ENCODE data around the gene ZFHX3. TPM values are rescaled to one million over a fixed set of nuclear protein-coding genes. Genes with fewer than 3 reads are reported as not detected.

ZFHX3 gene
- total RNA-seq, 4 donors from 2014 or later: 9.1 to 34.0 (median 12.0) TPM

DNA sequence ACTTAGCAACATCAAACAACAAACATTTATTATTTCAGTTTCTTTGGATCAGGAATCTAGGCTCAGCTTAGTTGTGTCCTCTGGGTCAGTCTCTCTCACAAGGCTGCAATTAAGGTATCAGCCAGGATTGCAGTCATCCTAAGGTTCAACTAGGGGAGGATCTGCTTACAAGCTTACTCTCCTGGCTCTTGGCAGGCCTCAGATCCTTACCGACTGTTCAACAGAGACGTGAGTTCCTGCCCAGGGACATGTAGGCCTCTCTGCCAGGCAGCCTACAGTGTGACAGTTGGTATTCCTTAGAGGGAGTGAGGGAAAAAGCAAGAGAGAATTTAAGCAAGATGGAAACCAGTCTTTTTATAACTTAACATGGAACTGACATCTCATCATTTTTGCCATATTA is 294.0 kb downstream of the ZFHX3 start:
- H3K27me3 ChIP-seq: no peaks in the 10 kb centered on the region
- no peak for TF ChIP-seq POLR2A (IDR thresholded peaks at IDR 0.05)
- TF ChIP-seq, protein P1, sequence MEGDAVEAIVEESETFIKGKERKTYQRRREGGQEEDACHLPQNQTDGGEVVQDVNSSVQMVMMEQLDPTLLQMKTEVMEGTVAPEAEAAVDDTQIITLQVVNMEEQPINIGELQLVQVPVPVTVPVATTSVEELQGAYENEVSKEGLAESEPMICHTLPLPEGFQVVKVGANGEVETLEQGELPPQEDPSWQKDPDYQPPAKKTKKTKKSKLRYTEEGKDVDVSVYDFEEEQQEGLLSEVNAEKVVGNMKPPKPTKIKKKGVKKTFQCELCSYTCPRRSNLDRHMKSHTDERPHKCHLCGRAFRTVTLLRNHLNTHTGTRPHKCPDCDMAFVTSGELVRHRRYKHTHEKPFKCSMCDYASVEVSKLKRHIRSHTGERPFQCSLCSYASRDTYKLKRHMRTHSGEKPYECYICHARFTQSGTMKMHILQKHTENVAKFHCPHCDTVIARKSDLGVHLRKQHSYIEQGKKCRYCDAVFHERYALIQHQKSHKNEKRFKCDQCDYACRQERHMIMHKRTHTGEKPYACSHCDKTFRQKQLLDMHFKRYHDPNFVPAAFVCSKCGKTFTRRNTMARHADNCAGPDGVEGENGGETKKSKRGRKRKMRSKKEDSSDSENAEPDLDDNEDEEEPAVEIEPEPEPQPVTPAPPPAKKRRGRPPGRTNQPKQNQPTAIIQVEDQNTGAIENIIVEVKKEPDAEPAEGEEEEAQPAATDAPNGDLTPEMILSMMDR (IDR thresholded peaks at IDR 0.05): no peak
- H3K4me1 ChIP-seq: no peaks in the 10 kb centered on the region
- no peak for DNase-seq
- peaks cover 0 to 3% of the 10 kb centered on the region in 2 donors for H3K9me3 ChIP-seq
- no peak overlapping the region for H3K4me3 ChIP-seq
- no peaks in the 10 kb centered on the region for H3K36me3 ChIP-seq
- no peak overlapping the region for H3K27ac ChIP-seq
- intact Hi-C loops (cut with DNase I; ENCODE audit: low total_unique reads): no loop called here

DNA sequence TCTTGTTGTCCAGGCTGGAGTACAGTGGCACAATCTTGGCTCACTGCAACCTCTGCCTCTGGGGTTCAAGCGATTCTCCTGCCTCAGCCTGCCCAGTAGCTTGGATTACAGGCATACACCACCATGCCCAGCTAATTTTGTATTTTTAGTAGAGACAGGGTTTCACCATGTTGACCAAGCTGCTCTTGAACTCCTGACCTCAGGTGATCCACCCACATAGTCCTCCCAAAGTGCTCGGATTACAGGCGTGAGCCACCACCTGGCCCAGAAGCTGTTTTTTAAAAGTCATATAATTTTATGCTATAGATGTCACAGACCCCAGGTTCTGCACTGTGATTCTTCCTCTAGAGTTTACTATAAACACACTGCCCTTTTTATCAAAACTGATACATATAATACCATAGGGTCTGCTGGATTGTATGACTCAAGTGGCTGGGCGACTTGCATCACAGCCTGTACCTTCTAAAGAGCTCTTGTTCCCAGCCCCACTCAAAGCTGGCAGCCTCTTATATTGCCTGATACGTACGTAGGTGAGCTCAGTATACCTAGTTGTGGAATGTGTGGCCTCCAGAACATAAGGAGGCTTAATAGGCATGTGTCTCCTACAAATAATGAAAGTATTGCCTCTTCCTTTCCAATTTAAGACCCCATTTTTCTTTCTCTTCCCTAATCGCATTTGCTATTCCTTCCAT is 295.8 kb downstream of the ZFHX3 start:
- Histone ChIP-seq H3K4me3 (no peak overlapping the region), H3K4me1 (no peaks in the 10 kb centered on the region), H3K36me3 (no peaks in the 10 kb centered on the region), H3K27ac (no peak overlapping the region), H3K9me3 (no peaks in the 10 kb centered on the region), H3K27me3 (no peaks in the 10 kb centered on the region)
- no peak for DNase-seq
- no peak for TF ChIP-seq POLR2A (IDR thresholded peaks at IDR 0.05)
- TF ChIP-seq, protein P1 (IDR thresholded peaks at IDR 0.05): no peak
- intact Hi-C loops (cut with DNase I; ENCODE audit: low total_unique reads): no loop called here

DNA sequence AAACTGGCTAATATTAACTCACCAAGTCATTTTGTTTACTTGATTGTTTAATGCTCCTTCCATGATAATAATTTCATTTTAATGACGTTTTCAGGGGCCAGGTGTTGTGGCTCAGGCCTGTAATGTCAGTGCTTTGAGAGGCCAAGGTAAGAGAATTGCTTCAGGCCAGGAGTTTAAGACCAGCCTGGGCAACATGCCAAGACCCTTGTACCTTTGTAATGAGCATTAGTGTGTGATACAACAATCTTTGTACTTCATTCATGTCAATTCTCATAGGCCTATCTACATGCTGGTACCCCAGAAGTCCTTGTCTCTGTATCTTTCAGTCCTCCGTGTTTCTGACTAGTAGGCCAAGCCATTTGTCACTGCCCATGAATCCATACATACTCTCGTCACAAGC is 296.9 kb downstream of the ZFHX3 start:
- intact Hi-C loops (cut with DNase I; ENCODE audit: low total_unique reads): no loop called here
- no peak for TF ChIP-seq POLR2A (IDR thresholded peaks at IDR 0.05)
- TF ChIP-seq, protein P1 (IDR thresholded peaks at IDR 0.05): no peak

DNA sequence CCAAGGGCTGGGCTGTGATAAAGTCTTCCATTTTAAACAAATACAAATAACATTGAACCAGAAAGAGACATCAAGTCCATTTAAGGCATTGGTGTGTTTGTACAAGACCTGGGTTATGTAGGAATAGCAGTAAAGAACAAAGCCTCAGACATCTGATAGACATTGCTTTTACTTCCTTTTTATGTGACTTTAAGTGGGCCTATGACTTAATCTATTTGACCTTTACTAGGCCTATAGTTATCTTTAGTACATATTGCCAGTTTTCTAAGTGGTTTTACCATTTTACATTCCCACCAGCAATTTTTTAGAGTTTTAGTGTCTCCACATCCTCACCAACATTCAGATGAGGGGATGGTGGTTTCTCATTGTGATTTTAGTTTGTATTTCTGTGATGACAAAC is 298.8 kb downstream of the ZFHX3 start:
- intact Hi-C loops (cut with DNase I; ENCODE audit: low total_unique reads): no loop called here
- no peaks in the 10 kb centered on the region for H3K9me3 ChIP-seq
- H3K27ac ChIP-seq: no peak overlapping the region
- no peak for DNase-seq
- TF ChIP-seq, protein P1 (IDR thresholded peaks at IDR 0.05): no peak
- H3K4me1 ChIP-seq: no peaks in the 10 kb centered on the region
- no peaks in the 10 kb centered on the region for H3K27me3 ChIP-seq
- H3K36me3 ChIP-seq: no peaks in the 10 kb centered on the region
- no peak overlapping the region for H3K4me3 ChIP-seq

More for the DNA sequence above, 296.9 kb downstream of the ZFHX3 start:
- no peak overlapping the region for H3K4me3 ChIP-seq
- H3K4me1 ChIP-seq: no peaks in the 10 kb centered on the region
- no peaks in the 10 kb centered on the region for H3K9me3 ChIP-seq
- H3K27me3 ChIP-seq: no peaks in the 10 kb centered on the region
- H3K36me3 ChIP-seq: no peaks in the 10 kb centered on the region
- no peak overlapping the region for H3K27ac ChIP-seq
- no peak for DNase-seq

DNA sequence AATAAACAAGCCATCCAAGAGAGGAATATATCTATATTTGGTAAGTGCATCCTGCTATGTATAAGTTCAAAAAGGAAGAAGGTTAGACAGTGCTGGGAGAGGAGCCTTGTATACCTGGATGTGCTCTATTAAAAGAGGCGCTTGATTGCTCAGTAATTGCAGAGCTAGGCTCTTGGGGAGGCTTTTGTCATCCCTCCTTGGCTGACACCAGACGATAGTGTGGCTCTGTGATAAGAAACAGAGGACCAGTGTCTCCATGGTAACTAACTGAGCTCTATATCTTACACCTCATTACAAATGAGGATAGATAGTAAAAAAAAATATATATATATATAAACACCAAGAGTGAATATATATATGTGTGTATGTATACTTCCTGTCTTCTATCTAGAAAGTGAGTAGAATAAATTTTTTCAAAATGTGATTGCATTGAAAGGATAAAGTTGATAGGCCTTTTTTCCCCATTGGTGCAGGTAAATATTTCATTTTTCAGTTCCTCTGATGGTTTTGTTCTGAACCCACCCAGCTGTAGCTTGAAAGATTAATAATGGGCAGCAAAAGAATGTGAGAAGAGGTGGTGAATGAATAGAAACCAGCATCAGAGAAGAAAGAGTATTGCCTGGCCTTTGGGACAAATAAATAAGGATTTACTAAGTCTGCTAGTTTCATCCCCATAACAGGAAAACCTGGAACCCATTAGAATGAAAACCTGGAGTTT is 303.7 kb downstream of the ZFHX3 start:
- Histone ChIP-seq H3K4me3 (no peak overlapping the region), H3K4me1 (no peaks in the 10 kb centered on the region), H3K36me3 (no peaks in the 10 kb centered on the region), H3K27ac (no peak overlapping the region), H3K27me3 (no peaks in the 10 kb centered on the region), H3K9me3 (no peaks in the 10 kb centered on the region)
- TF ChIP-seq POLR2A (IDR thresholded peaks at IDR 0.05): no peak
- TF ChIP-seq, protein P1 (IDR thresholded peaks at IDR 0.05): no peak
- intact Hi-C loops (cut with DNase I; ENCODE audit: low total_unique reads): no loop called here
- no peak for DNase-seq

All from uterus (tissue), 4 donors.